Uterus (tissue), 4 donors: ENCODE results near the gene EHMT1. TPM values are rescaled to one million over a fixed set of nuclear protein-coding genes. Genes with fewer than 3 reads are reported as not detected.

Source experiments
- DNase-seq, 2 donors: peaks; one replicate each; pipeline ENCODE4 v3.0.0-alpha.2; 2019 to 2020
- H3K27ac ChIP-seq, 2 donors: fragments of 200-600 bp; sonication (generic); 1 replicate in 1 of 2; 2 replicates in 1 of 2; pipeline ENCODE4 v1.5.1; 2016 to 2018
- H3K27me3 ChIP-seq, 2 donors: fragments of 200-600 bp; sonication (generic); one replicate each; pipeline ENCODE4 v1.5.1; 2018 to 2019; ENCODE audit warnings: control low read depth in 1 of 2
- H3K36me3 ChIP-seq, 2 donors: fragments of 200-600 bp; sonication (generic); one replicate each; pipeline ENCODE4 v1.5.1; 2019; ENCODE audit warnings: control low read depth in 1 of 2
- H3K4me1 ChIP-seq, 2 donors: fragments of 200-600 bp; sonication (generic); one replicate each; pipeline ENCODE4 v1.5.1; 2018 to 2019; ENCODE audit warnings: control low read depth in 1 of 2
- H3K4me3 ChIP-seq, 2 donors: fragments of 200-600 bp; sonication (generic); 1 replicate in 1 of 2; 2 replicates in 1 of 2; pipeline ENCODE4 v1.5.1; 2018 to 2019; ENCODE audit warnings: mild to moderate bottlenecking in 1 of 2
- H3K9me3 ChIP-seq, 2 donors: fragments of 200-600 bp; sonication (generic); one replicate each; pipeline ENCODE4 v1.5.1; 2019; ENCODE audit warnings: control low read depth in 1 of 2
- CTCF ChIP-seq, 4 experiments: fragments of 200-600 bp in 2 of 4; fragments of 450-650 bp in 2 of 4; sonication (generic) in 2 of 4; IDR thresholded peaks; one replicate each; pipeline ENCODE4 v1.5.1; 2016 to 2019; ENCODE audit warnings: antibody characterized with exemption in 4 of 4, mild to moderate bottlenecking in 2 of 4, moderate library complexity in 1 of 4
- POLR2A ChIP-seq, 2 donors: fragments of 450-650 bp; IDR thresholded peaks; one replicate each; pipeline ENCODE4 v1.6.1; 2016; ENCODE audit warnings: antibody characterized with exemption in 2 of 2, mild to moderate bottlenecking in 1 of 2, moderate library complexity in 1 of 2
- intact Hi-C: fragments of 100-400 bp; cut with DNase I; formaldehyde crosslinking; loops from one replicate; pipeline ENCODE4 v1.15.1; 2023; ENCODE audit warnings: low total_unique reads
- total RNA-seq, 4 donors: library from RNA; depleted of rRNA in 3 of 4; stranded (reverse); fragments of >200 nt in 3 of 4; gene quantifications; one replicate each; pipeline versions ENCODE4 v1.1.0 to v1.2.4, GENCODE V29; 2014 to 2023
- donor health status: DM: yes; HTN: yes; CAD: no.

EHMT1 gene
- total RNA-seq, 4 donors from 2014 or later = 32.6 to 109 (median 74.9) TPM

- H3K9me3 ChIP-seq = no peaks in the 10 kb centered on the region
- intact Hi-C loops = no loop called here
- H3K27ac ChIP-seq = no peak overlapping the region
- H3K4me1 ChIP-seq = peaks cover 0 to 5% of the 10 kb centered on the region in 2 donors
- TF ChIP-seq POLR2A (IDR thresholded peaks at IDR 0.05) (no peak), CTCF (IDR thresholded peaks at IDR 0.05) (no peak)
- no peak for DNase-seq
- no peak overlapping the region for H3K4me3 ChIP-seq
- no peaks in the 10 kb centered on the region for H3K36me3 ChIP-seq
- H3K27me3 ChIP-seq = no peaks in the 10 kb centered on the region
Observed at GRCh38 chr9:137741330-137741729, 122.5 kb downstream of the EHMT1 start.

- Histone ChIP-seq H3K27me3 (no peaks in the 10 kb centered on the region), H3K36me3 (no peaks in the 10 kb centered on the region), H3K4me1 (peaks cover 0 to 5% of the 10 kb centered on the region in 2 donors), H3K4me3 (no peak overlapping the region), H3K27ac (no peak overlapping the region), H3K9me3 (no peaks in the 10 kb centered on the region)
- intact Hi-C loops = no loop called here
- TF ChIP-seq CTCF (IDR thresholded peaks at IDR 0.05) = no peak
- TF ChIP-seq POLR2A (IDR thresholded peaks at IDR 0.05) = no peak
- no peak for DNase-seq
Observed at GRCh38 chr9:137742698-137743097, 123.9 kb downstream of the EHMT1 start.

GRCh38 chr9:137743695-137744094 lies 124.9 kb downstream of the EHMT1 start:
- intact Hi-C loops = no loop called here
- no peaks in the 10 kb centered on the region for H3K36me3 ChIP-seq

GRCh38 chr9:137744632-137745183 lies 125.9 kb downstream of the EHMT1 start:
- no peak for DNase-seq

More at GRCh38 chr9:137743695-137744094, 124.9 kb downstream of the EHMT1 start:
- Histone ChIP-seq H3K4me1 (peaks cover 0 to 5% of the 10 kb centered on the region in 2 donors), H3K27ac (no peak overlapping the region), H3K4me3 (no peak overlapping the region), H3K9me3 (no peaks in the 10 kb centered on the region), H3K27me3 (no peaks in the 10 kb centered on the region)
- no peak for TF ChIP-seq POLR2A (IDR thresholded peaks at IDR 0.05)
- DNase-seq = no peak

GRCh38 chr9:137745541-137745991 lies 126.8 kb downstream of the EHMT1 start:
- Histone ChIP-seq H3K27ac (no peak overlapping the region), H3K4me3 (no peak overlapping the region), H3K36me3 (no peaks in the 10 kb centered on the region), H3K27me3 (no peaks in the 10 kb centered on the region), H3K4me1 (no peaks in the 10 kb centered on the region), H3K9me3 (no peaks in the 10 kb centered on the region)
- TF ChIP-seq POLR2A (IDR thresholded peaks at IDR 0.05) (no peak), CTCF (IDR thresholded peaks at IDR 0.05) (no peak)
- intact Hi-C loops = no loop called here
- no peak for DNase-seq

More at GRCh38 chr9:137744632-137745183, 125.9 kb downstream of the EHMT1 start:
- intact Hi-C loops = no loop called here
- no peak for TF ChIP-seq POLR2A (IDR thresholded peaks at IDR 0.05)
- TF ChIP-seq CTCF (IDR thresholded peaks at IDR 0.05) = no peak
- H3K9me3 ChIP-seq = no peaks in the 10 kb centered on the region
- no peaks in the 10 kb centered on the region for H3K27me3 ChIP-seq
- no peak overlapping the region for H3K27ac ChIP-seq
- no peaks in the 10 kb centered on the region for H3K36me3 ChIP-seq
- no peak overlapping the region for H3K4me3 ChIP-seq
- H3K4me1 ChIP-seq = peaks cover 0 to 5% of the 10 kb centered on the region in 2 donors
